Stimulated activated CD4-positive, alpha-beta T cell treated with anti-CD3 and anti-CD28 coated beads, Interleukin-1b, Interleukin-23, amount 100 ng/mL, for 24 hours (primary cell): ENCODE results near the gene ROR1.

Source experiments
- DNase-seq, 4 experiments: peaks; one replicate each; pipeline ENCODE4 v3.0.0-alpha.2; 2020; ENCODE audit warnings: low read depth in 4 of 4, low spot score in 1 of 4

Gene ROR1

DNA sequence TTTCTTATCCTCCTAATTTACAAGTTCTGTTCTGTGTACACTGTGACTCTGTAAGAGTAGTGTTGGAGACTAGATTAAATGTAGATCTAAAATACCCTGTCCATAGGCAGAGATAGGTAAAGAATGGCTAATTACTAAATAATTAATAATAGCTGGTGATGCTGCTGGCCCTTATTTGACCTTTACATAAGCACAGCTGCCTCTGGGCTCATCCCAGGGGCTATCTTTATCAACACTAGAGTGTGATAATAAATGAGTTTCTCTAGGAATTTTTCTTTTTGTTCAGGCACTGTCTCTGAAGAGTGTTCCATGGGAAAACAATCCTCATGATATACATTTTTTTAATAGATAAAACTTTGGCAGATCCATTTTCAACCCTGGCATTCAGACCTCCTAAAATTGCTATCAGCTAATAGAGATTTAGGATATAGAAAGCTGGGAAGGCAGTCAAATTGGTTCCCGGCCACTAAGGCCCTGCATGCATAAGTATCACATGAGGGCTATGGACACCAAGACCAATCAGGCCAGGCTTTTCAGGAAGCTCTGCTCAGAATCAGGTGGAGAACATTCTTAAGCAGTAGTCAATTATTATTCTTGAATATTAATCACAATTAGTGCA, 107.2 kb downstream of the ROR1 start:
- DNase-seq: no peak

DNA sequence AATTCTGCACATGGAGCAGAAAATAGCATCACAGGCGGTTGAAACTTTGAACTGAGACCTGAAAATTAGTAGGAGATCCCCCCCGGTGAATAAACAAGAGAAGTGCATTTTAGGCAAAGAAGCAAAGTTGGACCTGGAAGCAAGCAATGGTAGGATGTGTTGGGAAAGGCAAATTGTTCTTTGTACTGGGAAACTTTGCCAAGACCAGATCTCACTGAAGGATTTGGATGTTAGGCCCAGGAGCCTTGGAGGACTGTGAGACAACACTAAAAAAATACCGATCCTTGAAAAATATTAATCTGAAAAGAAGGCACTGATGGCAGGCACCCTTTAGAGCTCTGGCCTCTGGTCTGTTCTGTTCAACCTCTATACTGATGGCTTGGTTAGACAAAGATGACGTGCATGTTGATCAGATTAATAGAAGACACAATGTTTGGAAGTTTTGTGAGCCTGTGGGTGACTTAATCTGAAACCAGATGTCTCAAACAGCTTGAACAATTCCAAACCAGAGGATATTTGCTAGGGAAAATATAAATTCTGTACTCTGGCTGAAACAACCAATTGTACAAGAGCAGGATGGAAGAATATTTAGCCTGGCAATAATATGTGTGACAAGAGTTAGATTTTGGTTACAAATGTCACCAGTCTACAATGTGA, 108.4 kb downstream of the ROR1 start:
- no peak for DNase-seq

DNA sequence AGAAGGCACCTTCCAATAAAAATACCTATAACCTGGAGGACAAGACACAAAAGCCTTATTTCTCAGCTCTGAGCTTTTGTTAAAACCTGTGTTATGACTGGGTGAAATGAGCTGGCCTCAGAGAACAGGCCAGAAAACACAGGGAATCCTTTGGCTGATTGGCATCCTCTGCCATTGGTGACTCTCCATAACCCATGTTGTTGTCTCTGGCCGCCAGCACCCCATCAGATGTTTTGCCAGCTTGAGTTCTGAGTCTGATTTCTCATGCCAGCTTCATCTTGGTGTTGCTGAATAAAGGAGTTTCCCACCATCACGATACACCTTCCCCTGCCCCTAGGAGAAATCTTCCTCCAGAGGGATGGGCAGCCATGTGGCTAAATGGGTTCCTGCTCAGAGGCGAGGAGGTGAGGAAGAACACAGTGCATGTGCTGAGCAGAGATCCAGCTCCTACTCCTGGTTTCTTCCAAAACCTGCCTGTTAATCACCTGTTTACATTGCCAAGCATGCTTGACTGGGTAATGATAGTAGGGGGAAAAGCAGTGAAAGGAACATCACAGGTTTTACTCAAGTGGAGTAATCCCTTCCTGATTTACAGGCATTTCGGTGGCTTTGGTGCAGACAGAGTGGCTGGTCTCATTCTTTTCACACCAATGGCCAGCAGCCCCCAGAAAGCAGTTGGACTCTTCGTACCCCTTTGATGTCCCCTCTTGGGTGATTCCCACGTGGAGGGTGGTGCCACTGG, 109.8 kb downstream of the ROR1 start:
- no peak for DNase-seq

- DNase-seq: no peak
Measured at GRCh38 chr1:63884486-63884885, 110.7 kb downstream of the ROR1 start.

GRCh38 chr1:63885899-63886298, 112.1 kb downstream of the ROR1 start:
- DNase-seq: no peak

GRCh38 chr1:63886340-63886739, 112.5 kb downstream of the ROR1 start:
- DNase-seq: no peak

GRCh38 chr1:63887809-63888208, 114.0 kb downstream of the ROR1 start:
- DNase-seq: no peak

DNA sequence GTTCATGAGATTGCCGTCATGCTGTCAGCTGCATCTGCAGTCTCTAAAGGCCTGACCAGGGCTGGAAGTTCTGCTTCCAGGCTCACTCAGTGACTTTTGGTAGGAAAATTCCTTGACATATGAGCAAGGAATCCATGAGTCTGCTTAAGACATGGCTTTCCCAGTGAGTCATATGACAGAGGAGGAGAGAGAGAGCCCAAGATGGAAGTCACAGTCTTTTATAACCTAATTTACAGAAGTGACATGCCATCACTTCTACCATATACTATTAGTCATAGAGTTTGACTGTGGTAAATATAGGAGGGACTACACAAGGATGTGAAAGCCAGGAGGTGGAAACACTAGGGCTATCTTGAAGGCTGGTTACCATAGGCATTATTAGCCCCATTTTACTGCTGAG, 115.2 kb downstream of the ROR1 start:
- no peak for DNase-seq

- no peak for DNase-seq
Measured at GRCh38 chr1:63890468-63890867, 116.7 kb downstream of the ROR1 start.

DNA sequence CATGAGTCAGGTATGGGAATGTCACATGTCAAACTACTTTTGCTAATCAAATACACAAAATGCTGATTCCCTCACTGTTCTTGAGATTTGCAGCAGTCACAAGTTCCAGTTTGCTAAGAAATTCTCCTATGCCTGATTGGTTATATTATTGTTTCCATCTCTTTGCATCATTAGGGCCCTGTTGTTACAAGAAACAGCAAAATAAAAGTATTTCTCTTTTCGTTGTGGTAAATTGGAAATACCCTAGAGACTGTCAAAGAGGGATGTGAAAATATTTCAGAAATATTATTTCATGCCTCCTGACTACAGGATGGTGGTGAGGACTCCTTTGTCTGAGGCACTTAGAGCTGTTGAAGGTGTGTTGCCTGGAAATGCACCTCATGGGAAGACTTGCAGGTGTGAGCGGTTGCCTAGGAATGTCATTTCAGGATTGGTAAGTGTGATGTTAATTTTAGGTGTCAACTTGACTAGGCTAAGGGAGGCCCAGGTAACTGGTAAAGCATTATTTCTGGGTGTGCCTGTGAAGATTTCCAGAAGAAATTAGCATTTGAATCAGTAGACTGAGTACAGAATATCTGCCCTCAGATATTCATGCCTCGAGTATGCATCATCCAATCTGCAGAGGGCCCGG, 117.4 kb downstream of the ROR1 start:
- DNase-seq: no peak

GRCh38 chr1:63892632-63893395, 119.0 kb downstream of the ROR1 start:
- DNase-seq: no peak

GRCh38 chr1:63893976-63894375, 120.2 kb downstream of the ROR1 start:
- no peak for DNase-seq

DNA sequence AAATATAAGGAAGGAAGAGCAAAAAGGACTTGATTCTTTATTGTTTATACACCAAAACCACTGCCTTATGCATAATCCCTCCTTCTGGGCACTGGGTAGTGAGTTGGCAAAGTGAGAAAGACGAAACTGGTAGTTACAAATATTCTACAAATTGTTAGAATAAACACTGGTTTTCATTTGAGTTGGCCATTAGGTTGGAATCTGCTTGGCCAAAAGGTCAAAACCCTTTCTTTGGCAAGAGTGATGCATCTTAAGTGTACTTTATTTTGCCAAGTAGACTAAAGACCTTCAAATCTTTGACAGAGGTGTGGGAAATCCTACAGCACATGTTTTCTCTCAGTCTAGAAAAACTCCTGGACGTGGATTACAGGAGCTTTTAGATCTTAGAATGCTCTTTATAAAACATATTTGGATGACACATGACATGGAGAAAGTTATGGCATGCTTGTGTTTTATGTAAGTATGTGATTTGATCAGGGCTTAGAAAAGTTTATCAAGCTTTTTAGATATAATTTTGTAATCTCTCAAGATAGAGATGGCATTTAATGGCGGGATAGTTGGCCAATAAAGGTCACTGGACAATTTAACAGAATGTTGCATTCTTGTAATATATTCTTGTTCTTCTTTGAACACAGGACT, 120.9 kb downstream of the ROR1 start:
- no peak for DNase-seq

GRCh38 chr1:63896755-63897154, 122.9 kb downstream of the ROR1 start:
- no peak for DNase-seq

DNA sequence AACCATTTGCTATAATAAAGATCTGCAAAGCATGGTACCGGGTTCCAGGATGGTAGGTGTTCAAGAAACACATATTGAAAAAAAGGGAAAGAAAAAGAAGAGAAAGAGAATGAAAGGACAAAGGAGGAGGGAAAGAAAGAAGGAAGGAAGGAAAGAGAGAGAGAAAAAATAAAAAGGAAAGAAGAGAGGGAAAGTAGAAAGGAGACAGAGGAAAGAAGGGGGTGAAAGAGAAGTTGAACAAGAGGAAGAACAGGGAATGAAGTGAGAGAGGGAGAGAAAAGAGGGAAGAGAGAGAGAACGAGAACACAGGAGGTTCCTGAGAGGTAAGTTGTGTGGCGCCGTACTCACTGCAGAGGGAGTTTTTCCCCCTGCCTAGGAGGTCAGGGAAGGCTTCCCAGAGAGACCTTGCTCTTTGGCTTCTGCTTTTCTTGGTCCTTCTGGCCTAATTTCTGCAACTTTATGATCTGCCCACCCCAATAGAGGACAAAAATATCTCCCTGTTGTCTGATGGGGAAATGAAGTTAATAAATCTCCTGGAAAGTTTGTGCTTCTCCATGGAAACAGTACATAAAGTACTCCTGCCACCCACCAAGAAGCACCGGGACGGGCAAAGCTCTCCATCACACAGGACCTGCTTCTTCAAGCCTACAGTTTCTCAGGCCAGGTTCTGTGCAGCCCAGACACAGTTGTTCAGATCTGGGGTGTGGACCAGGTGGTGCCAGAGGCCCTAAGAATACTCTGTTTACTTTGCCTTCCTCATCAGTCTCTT, 124.8 kb downstream of the ROR1 start:
- no peak for DNase-seq

DNA sequence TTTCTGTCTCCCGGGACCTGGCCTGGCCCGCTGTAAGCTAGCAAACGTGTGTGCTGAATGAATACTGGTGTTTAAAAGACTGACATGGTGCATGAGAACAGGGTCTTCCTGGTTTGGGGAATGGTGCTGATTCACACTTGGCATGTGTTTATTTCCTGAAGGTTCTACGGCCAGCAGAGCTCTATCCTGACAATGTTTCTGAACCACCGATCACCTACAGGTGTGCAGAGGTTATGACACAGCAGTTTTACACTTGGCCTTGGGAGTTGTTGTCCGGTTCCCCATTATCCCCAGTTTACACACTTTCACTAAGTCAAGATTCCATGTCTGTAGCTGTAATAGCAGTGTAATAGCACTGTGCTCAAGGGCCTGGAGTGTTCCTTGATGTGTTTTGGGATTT, 127.3 kb downstream of the ROR1 start:
- no peak for DNase-seq

DNA sequence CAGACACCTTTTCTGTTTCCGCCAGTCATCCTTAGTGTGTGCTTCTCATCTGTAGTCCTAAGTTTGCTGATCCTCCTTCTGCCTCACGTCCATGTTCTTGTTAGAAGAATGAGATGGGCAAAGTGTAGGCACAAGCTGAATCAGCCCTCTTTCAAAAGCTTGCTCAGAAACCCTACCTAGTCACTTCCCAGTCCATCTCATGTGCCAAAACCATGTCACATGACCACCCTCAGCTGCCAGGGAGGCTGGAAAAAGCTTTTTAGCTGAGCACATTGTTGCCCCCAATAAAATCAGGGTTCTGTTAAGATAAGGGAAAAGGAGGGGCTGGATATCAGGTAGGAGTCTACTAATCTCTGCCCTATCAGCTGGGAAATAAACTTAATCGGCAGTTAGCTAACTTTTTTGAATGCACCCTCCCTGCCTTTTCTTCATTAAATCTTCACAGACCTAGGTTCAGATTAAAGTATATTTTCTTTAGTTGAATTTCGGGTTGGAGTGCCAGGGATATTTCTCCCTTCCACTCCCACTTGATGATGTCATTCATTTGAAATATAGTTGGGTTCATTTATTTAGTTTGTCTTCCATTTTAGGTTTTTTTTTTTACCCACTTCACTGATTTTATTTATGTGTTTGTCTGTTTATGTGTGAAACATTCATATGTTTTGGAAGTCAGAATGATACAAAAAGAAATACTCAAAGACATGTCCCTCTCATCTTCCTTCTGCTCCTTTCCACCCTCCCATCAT, 129.2 kb downstream of the ROR1 start:
- DNase-seq: no peak

DNA sequence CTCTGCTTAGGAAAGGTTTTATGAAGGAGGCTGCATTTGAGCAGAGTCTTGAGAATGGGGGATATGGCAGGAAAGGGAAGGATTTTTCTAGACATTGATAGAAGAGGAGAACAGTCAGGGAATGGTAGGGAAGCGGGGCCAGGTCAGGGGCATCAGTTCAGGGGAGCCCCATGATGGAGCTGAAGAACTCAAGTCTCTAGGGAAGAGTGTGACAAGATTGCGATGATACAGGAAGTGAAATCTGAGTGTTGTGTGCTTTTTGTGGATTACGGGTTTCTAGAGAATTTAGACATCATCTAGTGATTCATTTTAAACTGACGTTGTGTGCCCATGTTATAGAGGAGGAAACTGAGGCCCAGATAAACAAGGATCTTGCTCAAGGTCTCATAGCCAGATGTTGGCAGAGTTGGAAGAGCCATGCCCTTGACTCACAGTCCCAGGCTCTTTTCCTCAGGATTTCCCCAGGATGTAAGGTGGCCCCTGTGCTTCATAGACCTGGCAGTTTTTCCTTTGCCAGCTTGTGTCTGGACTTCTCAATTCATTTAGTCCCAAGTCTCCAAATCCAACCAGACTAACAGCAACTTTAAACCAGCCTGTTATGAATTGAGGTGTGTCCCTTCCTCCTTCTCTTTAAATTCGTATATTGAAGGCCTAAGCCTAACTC, 130.3 kb downstream of the ROR1 start:
- DNase-seq: no peak

DNA sequence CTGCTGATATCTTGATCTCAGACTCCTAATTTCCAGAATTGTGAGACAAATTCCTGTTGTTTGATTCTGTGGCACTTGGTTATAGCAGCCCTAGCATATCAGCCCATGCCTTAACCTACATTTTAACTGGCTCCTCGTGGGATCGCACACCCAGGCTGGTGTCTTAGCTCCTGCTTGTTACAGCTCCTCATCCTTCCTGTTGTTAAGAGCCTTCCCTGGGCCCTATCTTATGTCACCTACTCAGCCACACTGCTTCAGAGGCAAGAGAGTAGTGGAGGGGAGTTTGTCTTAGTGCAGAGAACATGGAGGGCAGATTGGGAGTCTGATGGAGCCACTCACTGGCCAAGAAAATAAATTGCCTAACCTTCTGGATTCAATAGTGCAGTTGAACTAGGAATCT, 131.0 kb downstream of the ROR1 start:
- DNase-seq: no peak
